Transverse colon (tissue), 4 donors: ENCODE measurements around the gene RASL10A. TPM values are rescaled to one million over a fixed set of nuclear protein-coding genes. Genes with fewer than 3 reads are reported as not detected.

Experiments used
- DNase-seq: peaks from one replicate; pipeline ENCODE4 v3.0.0-alpha.2; 2019
- H3K27ac ChIP-seq, 4 donors: fragments of 200-600 bp; sonication (generic); 2 replicates each; pipeline ENCODE4 v1.5.1; 2016 to 2018; ENCODE audit warnings: inconsistent platforms in 4 of 4
- H3K27me3 ChIP-seq: fragments of 200-600 bp; sonication (generic); 2 replicates; pipeline ENCODE4 v1.5.1; 2017; ENCODE audit warnings: inconsistent platforms
- H3K36me3 ChIP-seq, 4 donors: fragments of 200-600 bp; sonication (generic); 2 replicates each; pipeline ENCODE4 v1.5.1; 2017 to 2019; ENCODE audit warnings: inconsistent platforms in 4 of 4
- H3K4me1 ChIP-seq, 4 donors: fragments of 200-600 bp; sonication (generic); 2 replicates each; pipeline ENCODE4 v1.5.1; 2017 to 2020; ENCODE audit warnings: inconsistent platforms in 4 of 4
- H3K4me3 ChIP-seq, 4 donors: fragments of 200-600 bp; sonication (generic); 1 replicate in 1 of 4; 2 replicates in 3 of 4; pipeline versions ENCODE4 v1.5.1 to v1.6.1; 2017 to 2019; ENCODE audit warnings: inconsistent platforms in 4 of 4
- H3K9me3 ChIP-seq, 2 donors: fragments of 200-600 bp; sonication (generic); 2 replicates each; pipeline ENCODE4 v1.5.1; 2017 to 2019; ENCODE audit warnings: inconsistent platforms in 2 of 2
- CTCF ChIP-seq, 5 experiments: fragments of 200-600 bp in 3 of 5; fragments of 450-650 bp in 2 of 5; sonication (generic) in 3 of 5; IDR thresholded peaks; 1 replicate in 2 of 5; 2 replicates in 3 of 5; pipeline ENCODE4 v1.5.1; 2016 to 2017; ENCODE audit warnings: antibody characterized with exemption in 5 of 5, inconsistent platforms in 3 of 5, mild to moderate bottlenecking in 2 of 5, moderate library complexity in 1 of 5
- EP300 ChIP-seq: sonication (generic); formaldehyde crosslinking; IDR thresholded peaks from one replicate; pipeline ENCODE4 v1.6.1; 2017; ENCODE audit warnings: antibody characterized with exemption, low read depth
- POLR2A ChIP-seq: fragments of 450-650 bp; IDR thresholded peaks from one replicate; pipeline ENCODE4 v1.6.1; 2016; ENCODE audit warnings: antibody characterized with exemption, mild to moderate bottlenecking, moderate library complexity
- POLR2AphosphoS5 ChIP-seq, 3 donors: sonication (generic); formaldehyde crosslinking; IDR thresholded peaks; one replicate each; pipeline ENCODE4 v1.6.1; 2016; ENCODE audit warnings: antibody characterized with exemption in 3 of 3
- WGBS, 2 donors: methylation state at CpG; one replicate each; pipeline ENCODE4 v1.1.5; 2018; ENCODE audit warnings: low coverage in 1 of 2; 5-methylcytosine and 5-hydroxymethylcytosine counted together
- in situ Hi-C, 4 donors: fragments of 200-750 bp; cut with MboI; loops; one replicate each; pipeline versions ENCODE4 v1.15.0 to v1.15.1; 2017; ENCODE audit warnings: low sequenced_read_pairs in 3 of 4, low pct_ligation_motif_present in 1 of 4, low pct_unique_long_range_greater_than_20kb in 1 of 4
- intact Hi-C: fragments of 100-400 bp; cut with DNase I; formaldehyde crosslinking; loops from one replicate; pipeline ENCODE4 v1.15.1; 2023; ENCODE audit warnings: low total_unique reads
- total RNA-seq, 4 donors: library from RNA; depleted of rRNA; stranded (reverse); fragments of >200 nt; gene quantifications; one replicate each; pipeline ENCODE4 v1.1.0, GENCODE V29; 2016

The RASL10A gene
- total RNA-seq, 4 donors from 2014 or later = 1.2 to 5.0 (median 2.4) TPM; not detected in 1

DNA sequence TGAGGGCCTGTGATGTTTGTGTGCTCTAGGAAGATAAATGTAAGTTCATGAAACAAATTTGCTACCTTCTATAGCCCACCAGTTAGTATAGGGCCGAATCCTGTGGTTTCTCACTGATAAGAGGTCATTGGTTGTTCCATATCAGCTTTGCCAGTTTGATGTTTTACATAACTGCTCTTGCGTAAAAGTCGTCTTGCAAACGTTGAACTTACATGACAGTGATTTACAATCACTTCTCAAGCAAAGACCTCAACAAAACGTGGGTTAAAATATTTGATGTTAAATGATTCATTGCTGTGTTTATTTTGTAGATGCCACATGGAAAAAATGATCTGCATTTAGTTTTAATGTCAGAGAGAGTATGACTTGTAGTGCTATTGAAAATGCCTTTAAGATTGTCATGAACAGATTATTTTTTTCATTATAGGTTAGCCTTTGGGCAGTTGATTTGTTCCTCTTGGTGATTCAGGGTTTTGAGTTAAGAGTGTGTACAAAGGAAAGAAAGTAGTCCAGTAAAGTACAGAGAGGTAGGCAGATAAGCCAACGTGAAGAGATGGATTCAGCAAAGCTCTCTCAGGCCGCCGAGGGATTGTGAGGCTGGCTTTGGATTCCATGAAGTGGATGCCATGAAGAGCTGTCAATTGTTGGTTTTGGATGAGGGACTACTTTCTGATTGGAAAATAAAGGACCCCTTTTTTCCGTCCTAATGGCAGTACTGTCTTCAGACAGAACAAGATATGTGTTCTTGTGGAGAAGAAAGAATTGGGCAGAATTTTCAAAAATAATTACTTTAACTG lies 44.8 kb downstream of the RASL10A start:
- peak overlapping the region in 3 of 4 donors; percentile 84 to 97 (median 87) for H3K4me3 ChIP-seq
- H3K9me3 ChIP-seq = no peaks in the 10 kb centered on the region
- H3K4me1 ChIP-seq = peaks cover 25 to 82% (median 60%) of the 10 kb centered on the region in 4 donors
- intact Hi-C loops (no loop called here), in situ Hi-C loops (no loop called here)
- peaks cover 0 to 33% (median 10%) of the 10 kb centered on the region in 4 donors for H3K36me3 ChIP-seq
- H3K27me3 ChIP-seq = no peaks in the 10 kb centered on the region
- H3K27ac ChIP-seq = peak overlapping the region; percentile 97 to 100 (median 100)
- 24 to 26% methylated on average over 4 to 9 of the region's 9 CpGs for WGBS, 2 donors
- TF ChIP-seq EP300 (no peak), POLR2AphosphoS5 (IDR thresholded peaks at IDR 0.05) (no peak), CTCF (IDR thresholded peaks at IDR 0.05) (no peak), POLR2A (no peak)
- no peak for DNase-seq

GRCh38 chr22:29269731-29270474 lies 45.6 kb downstream of the RASL10A start:
- H3K27ac ChIP-seq = peak overlapping the region; percentile 97 to 100 (median 100)
- no peaks in the 10 kb centered on the region for H3K27me3 ChIP-seq
- H3K4me1 ChIP-seq = peaks cover 25 to 74% (median 53%) of the 10 kb centered on the region in 4 donors
- no peaks in the 10 kb centered on the region for H3K9me3 ChIP-seq
- WGBS, 2 donors = 2 to 5% methylated on average over 7 to 13 of the region's 13 CpGs
- TF ChIP-seq POLR2AphosphoS5 (IDR thresholded peaks at IDR 0.05) = no peak
- TF ChIP-seq CTCF (IDR thresholded peaks at IDR 0.05) = no peak
- no peak for TF ChIP-seq POLR2A
- TF ChIP-seq EP300 = no peak
- no peak for DNase-seq
- intact Hi-C loops = no loop called here
- in situ Hi-C loops = no loop called here
- H3K36me3 ChIP-seq = peaks cover 0 to 30% (median 10%) of the 10 kb centered on the region in 4 donors
- peak overlapping the region; percentile 84 to 97 (median 90) for H3K4me3 ChIP-seq

GRCh38 chr22:29269230-29269604 lies 46.3 kb downstream of the RASL10A start:
- in situ Hi-C loops = no loop called here

More at GRCh38 chr22:29269230-29269604, 46.3 kb downstream of the RASL10A start:
- TF ChIP-seq POLR2A = no peak
- no peak for TF ChIP-seq POLR2AphosphoS5 (IDR thresholded peaks at IDR 0.05)
- TF ChIP-seq EP300 = no peak
- TF ChIP-seq CTCF (IDR thresholded peaks at IDR 0.05) = no peak
- DNase-seq = no peak
- Histone ChIP-seq H3K4me3 (peak overlapping the region; percentile 84 to 97 (median 90)), H3K27me3 (no peaks in the 10 kb centered on the region), H3K27ac (peak overlapping the region; percentile 97 to 100 (median 100)), H3K9me3 (no peaks in the 10 kb centered on the region), H3K36me3 (peaks cover 0 to 23% (median 9%) of the 10 kb centered on the region in 4 donors), H3K4me1 (peaks cover 25 to 67% (median 50%) of the 10 kb centered on the region in 4 donors)
- WGBS, 2 donors = 0 to 1% methylated on average over 4 to 14 of the region's 14 CpGs
- intact Hi-C loops = no loop called here
